Amygdala (tissue), 56 donors: ENCODE data around the gene KMT2C.

Source experiments
- DNase-seq, 56 donors: peaks; one replicate each; lab custom pipeline; 2025; lab: John Stamatoyannopoulos, UW

Gene KMT2C

GRCh38 chr7:152126741-152127140 is 309.1 kb downstream of the KMT2C start:
- DNase-seq: no peak

DNA sequence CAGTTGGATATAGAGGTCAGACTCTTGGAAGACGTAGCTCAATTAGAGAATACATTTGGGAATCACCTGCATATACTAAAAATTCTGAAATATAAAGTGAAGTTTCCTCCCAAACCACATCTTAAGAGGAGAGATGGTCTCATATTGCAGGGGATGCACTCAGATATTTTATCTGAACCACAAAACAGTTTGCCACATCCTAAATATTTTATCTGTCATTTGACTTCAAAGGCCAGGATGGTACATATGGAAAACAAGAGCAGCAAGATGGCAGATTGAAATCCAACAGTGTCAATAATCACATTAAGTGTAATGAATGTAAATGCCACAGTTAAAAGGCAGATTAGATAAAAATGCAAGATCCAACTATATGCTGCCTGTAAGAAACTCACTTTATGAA is 313.3 kb downstream of the KMT2C start:
- no peak for DNase-seq

DNA sequence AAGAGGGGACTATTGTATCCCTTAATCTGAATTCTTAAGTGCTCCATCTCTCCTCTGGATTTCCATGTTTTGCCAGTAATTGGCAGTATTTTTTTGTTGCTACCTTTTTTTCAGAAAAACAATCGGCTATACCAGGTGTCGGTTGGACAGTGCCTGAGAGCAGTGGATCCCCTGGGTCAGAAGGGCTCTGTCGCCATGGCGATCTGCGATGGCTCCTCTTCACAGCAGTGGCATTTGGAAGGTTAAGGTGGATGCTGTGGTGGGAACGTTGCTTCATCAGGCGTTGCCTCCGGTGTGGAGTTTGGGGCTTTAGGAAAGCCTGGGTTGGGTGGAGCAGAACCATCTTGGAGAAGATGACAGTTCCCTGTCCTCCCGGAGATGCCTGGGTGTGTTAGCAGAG is 314.4 kb downstream of the KMT2C start:
- DNase-seq: no peak

- DNase-seq: no peak
These were observed 315.0 kb downstream of the KMT2C start for GRCh38 chr7:152120776-152121175.

DNA sequence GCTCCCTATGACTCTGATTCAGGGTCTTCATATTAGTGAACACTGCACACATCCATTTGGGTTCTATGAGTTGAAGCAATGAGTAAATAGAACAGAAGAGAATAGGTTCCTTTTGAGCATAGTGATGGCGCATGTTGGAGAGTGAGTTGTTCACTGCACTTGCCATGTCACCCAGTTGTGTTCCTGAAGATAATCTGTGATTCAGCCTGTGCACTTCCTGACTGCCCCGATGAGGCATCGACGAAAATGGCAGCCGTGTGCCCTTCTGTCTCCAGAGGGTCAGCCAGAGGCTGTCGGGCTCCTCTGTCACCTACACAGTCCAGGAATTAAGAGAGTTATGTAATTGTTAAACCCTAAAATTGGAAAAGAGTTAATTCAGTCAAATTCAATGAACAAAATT is 315.6 kb downstream of the KMT2C start:
- no peak for DNase-seq

- no peak for DNase-seq
These were observed 318.4 kb downstream of the KMT2C start for GRCh38 chr7:152117356-152117755.

DNA sequence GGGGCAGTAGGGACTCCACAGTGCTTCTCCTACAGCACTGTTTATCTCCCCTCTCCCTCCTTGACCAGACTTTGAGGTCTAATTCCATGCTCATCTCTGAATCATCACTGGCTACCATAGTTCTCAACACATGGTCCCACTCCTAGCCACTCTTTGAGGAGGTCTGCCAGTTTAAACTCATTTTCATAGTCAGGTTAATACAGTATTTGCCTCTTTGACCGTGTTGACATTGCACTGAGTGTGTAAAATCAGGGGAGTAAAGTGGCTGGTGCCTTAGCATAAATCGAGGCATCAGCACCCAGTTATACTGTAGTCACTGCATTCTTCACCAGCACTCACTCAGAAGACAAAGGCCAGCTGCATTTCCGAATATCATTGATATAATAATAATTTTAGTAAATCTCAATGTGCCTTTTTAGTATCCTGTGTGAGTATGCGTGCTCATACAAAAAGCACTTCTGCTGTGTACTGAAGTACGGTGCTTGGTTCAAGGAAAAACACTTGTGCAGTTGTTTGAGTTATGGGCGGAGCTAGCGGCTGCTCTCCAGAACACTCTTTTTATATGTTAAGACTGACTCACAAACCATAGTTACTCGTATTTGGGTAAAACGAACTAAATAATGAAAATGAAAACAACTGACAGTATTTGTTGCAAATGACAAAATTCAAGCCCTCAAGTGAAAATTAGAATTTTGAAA is 320.6 kb downstream of the KMT2C start:
- no peak for DNase-seq

DNA sequence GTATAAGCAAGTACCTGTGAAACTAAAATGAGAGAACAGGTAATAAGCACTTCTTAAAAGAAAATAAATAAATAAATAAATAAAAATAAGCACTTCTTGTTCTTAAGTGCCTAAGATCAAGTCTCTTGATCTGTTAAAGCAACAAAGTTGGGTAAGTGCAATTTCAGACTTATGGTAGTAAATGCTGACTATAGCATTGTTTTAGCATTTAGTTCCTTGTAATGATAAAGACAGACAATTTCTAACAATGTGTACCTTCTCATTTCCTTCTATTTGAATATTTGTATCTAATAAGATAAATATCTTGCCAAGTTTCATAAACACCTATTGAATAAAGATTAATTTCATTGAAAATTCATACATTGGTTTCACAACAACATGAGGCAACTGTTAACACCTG is 323.0 kb downstream of the KMT2C start:
- no peak for DNase-seq

GRCh38 chr7:152108359-152108758 is 327.4 kb downstream of the KMT2C start:
- no peak for DNase-seq

DNA sequence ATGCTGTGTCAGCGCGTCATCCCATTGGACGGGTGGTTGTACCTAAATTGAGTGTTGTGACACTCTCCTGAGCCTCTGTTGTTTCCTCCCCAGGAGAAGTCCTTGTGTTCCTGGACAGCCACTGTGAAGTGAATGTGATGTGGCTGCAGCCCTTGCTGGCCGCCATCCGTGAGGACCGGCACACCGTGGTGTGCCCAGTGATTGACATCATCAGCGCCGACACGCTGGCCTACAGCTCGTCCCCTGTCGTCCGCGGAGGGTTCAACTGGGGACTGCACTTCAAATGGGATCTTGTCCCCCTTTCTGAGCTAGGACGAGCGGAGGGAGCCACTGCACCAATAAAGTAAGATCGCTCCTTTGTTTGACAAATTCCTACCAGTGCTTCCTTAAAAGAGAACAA is 327.9 kb downstream of the KMT2C start:
- DNase-seq: no peak

- no peak for DNase-seq
These were observed 328.8 kb downstream of the KMT2C start for GRCh38 chr7:152106990-152107389.

DNA sequence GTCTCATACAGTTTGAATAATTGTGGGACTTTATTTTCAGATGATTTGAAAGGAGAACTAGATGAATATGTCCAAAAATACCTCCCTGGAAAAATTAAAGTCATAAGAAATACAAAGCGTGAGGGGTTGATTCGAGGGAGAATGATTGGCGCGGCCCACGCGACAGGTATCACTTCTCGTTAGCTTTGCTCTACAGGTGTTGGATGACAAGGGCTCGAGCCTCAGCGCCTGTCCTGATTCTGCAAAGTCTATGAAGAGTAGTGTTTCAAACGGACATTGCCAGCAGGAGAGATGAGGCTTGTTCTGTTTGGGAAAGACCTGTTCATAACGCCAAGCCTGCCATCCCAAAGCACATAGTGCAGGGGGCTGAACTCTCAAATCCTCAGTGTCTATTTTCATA is 330.6 kb downstream of the KMT2C start:
- no peak for DNase-seq

DNA sequence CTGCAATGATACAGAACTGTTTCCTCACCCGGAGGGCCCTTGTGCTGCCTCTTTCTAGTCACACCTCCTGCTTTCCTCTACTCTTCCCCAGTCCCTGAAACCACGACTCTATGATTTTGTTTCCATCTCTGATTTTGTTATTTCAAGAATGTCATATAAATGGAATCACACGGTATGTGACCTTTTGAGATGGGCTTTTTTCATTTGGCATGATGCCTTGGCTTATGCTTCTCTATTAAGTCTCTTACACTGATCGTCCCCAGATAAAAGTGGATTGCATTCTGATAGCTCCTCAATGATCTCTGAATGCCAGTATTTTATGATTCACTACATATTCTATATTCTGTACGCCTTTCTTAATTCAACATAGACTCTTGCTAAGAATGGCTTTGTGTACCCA is 332.1 kb downstream of the KMT2C start:
- no peak for DNase-seq

GRCh38 chr7:152103066-152103465 is 332.7 kb downstream of the KMT2C start:
- DNase-seq: no peak

- DNase-seq: no peak
These were observed 338.5 kb downstream of the KMT2C start for GRCh38 chr7:152097330-152097729.

DNA sequence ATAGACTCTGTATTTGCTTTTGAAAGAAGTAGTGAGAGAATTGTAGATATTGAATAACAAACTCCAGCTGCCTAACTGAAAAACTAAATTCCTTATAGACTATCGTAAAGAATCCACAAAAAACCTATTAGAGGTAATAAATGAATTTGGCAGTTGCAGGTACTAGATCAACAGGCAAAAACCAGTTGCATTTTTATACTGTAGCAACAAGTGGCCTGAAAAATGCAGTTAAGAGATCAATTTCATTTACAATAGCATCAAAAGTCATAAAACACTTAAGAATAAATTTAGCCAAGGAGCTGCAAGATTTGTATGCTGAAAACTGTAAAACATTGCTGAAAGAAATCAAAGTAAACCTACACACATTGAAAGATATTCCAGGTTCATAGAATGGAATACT is 340.0 kb downstream of the KMT2C start:
- no peak for DNase-seq

DNA sequence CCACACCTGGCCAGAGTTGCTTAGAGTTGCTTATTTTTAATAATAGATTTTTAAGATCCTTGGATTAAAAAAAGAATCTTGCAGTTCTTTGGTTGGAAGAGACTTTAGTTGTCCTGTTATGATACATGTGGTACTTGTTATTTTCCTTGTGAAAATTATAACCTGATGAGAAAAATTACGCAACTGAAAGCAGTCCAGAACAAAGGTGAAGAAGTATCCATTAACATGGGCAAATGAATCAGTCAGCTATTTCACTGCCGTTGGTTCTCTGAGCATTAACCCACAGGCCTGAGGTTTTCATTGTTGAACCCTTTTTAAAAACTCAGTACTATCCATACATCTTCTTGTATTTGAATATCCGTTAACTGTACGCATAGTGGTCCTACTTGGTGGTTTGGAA is 342.1 kb downstream of the KMT2C start:
- no peak for DNase-seq

DNA sequence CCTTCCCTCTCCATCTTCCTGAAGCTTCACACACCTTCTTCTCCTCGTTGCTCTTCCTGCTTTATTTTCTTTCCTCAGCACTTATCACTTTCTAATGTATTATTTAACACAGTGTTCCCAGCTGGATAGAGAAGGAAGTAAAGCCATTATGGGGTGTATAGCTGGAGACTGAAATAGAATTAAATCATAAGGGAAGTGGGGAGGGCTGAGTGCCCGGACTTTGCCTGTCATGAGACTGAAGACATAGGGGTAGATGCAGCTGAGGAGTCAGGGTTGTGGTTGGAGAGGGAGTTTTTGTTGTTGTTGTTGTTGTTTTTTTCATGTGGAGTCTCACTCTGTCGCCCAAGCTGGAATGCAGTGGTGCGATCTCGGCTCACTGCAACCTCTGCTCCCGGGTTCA is 345.1 kb downstream of the KMT2C start:
- no peak for DNase-seq

DNA sequence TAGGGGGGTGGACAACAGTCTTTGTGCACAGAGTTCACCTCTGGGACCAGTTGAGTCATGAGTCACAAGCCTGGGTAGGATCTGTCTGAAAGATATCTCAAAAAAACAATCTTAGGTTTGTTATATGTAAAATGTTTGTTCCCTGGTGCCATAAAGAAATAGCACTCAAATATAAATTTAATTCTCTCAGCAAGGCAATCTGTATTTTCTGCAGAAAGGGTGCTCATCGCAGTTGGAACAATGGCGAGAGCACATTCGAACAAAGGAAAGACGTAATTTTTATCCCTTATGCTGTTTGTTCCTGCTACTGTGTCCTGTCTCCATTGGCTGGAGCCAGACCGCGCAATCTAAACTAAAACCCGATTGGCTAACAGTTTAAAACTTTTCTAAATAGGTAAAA is 346.6 kb downstream of the KMT2C start:
- DNase-seq: no peak

GRCh38 chr7:152086513-152086912 is 349.3 kb downstream of the KMT2C start:
- DNase-seq: no peak

- DNase-seq: no peak
These were observed 350.7 kb downstream of the KMT2C start for GRCh38 chr7:152085131-152085530.
